ENCODE results near the gene ANKS1A.

ANKS1A gene

DNA sequence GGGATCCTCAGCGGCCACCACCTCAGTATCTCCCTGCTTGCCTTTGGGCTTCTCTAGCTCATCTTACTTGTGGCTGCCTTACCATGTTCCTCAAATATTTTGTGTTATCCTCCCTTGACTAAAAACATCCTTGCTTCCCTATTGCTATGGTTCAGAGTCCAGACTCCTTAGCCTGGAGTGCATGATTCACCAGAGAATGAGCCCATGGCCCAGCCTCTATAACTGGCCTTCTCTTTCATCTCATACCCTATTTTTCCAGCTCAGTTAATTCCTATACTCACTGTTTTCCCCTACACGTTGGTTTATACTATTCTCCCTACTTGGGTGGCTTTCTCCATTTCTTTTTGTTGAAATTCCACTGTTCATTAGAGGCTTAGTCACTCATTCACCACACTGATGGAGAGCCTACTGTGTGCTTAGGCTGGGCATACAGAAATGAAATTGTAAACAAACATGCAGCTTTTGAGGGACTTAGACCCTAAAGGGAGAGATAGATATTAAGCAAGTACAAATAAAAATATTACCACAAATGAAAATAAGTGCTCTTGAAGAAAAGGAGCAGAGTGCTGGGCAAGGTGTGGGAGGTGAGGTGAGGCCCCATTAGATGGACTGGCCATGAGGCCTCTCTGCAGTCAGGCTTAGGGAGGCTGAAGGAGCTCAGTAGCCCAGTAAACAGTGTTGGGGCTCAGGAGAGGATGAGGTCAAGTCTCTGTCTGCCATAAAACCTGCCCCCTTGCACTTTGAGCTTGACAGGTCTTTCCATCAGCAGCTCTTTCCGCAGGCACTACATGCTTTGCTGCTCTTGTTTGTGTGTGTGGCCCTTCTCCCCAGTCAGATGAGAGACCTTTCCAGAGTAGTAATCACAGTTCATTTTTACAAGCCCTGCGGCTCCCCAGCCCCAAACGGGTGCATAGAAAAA is 142.8 kb downstream of the ANKS1A start:
- H3K27ac ChIP-seq, result no peak overlapping the region
- no peak for DNase-seq (ENCODE audit: low read depth, low spot score)

DNA sequence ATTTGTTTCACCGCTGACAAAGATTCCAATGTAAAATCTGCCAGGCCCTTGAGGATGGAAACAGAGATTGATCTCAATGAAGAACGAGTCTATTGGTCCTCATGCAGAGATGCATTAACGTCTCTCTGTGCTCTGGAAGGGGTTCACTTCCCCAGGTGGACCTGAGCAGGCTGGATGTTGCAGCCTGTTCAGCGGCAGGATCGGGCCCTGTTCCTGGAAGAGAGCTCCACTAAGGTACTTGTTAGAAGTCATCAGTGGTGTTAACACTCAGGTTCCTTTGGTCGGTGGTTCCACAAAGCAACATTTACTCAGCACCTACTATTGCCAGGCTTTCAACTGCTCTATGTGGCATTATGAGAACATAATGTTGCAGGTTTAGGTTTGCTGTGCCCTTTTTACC is 144.6 kb downstream of the ANKS1A start:
- DNase-seq (ENCODE audit: low read depth, low spot score), result no peak
- H3K27ac ChIP-seq, result peak overlapping the region; percentile 78

DNA sequence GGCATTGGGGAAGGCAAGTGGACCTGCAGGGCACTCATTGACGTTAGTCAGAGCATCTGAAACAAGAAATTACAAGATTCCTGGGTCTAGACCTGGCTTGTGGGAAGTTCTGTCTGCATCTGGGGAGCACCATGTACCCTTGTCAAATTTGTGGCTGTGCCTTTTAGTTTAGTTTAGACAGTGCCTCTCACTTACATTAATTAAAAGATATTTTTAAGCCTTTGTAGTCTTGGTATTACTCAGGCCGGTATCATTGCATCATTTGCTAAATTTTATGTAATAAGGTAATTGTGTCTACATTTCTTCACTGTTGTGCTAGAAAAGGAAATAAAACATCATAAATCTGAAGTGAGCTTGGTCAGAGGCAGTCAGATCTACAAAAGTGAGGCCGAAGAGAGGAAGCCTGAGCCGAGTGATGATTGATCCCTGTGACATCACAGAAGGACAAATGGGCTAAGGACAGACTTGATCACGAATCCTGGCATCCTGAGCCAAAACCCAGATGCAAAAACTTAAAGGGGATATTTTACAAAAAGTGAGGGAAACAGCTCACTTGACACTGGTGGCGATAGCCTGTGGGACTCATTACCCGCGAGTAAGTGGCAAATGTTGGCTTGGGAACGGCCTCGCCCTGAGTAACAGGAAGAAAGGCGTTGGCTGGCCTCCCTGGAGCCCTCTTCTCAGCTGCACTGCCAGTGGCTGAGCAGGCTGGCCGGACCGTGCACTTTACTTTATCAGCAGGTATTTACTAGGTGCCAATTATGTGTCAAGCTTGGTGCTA is 145.5 kb downstream of the ANKS1A start:
- H3K27ac ChIP-seq, result peak overlapping the region; percentile 78
- no peak for DNase-seq (ENCODE audit: low read depth, low spot score)

DNA sequence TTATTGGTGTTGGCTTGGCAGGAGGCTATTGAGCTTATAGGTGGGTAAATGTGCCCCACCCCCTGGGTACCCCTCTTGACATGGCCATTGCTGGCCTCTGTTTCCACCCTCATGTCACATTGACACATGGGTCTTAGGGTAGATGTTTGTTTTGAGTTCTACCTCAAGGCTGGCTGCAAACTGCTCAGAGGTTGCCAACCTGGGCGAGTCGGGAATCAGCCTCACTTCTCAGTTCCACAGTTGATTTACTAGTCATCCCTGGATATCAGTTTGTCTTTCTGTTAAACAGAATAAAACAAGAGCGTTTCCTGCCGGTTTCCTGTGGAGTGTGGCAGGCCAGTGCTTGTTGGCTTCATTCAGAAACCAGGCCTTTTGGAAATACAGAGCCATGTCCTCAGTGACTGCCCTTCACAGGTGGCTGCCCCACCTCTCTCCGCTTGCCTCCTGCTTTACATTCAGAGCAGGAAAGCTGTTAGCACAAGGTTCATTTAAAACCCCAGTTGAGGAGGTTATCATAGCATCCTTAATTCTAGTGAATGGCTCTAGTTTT is 146.5 kb downstream of the ANKS1A start:
- H3K27ac ChIP-seq, result peak overlapping the region; percentile 78

DNA sequence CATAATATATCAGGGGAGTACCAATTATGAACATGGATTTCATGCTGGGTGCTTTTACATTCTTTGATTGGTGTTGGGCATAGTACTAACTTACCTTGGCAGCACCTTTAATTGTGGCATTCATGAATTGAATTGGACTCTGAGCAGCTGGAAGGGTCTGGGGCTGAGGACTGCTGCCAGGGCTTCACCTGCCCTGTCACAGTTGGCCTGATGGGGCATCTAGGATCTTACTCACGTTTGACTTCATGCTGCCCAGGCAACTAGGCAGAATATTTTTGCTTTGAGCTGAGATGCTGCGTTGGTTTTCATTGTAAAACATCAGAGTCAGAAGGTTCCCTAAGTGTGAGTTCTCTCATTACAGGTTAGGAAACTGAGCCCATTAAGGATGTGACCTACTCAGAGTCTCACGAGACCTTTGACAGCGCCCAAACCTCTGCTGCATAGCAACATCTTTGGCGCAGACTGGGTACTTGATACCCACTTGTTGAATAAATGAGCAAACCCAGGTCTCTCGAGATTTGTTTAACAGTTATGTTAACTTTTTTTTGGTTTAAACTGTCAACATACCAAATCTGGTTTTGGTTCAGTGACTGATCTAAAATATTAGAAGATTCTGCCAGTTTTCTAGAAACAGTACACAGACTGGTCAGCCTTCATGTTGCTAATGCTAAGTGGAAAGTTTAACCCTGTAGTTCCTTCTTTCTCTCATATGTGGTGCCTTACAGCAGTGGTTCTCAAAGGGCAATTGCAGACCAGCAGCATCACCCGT is 147.2 kb downstream of the ANKS1A start:
- DNase-seq (ENCODE audit: low read depth, low spot score), result no peak
- H3K27ac ChIP-seq, result peak overlapping the region; percentile 78

More for the DNA sequence above, 146.5 kb downstream of the ANKS1A start:
- DNase-seq (ENCODE audit: low read depth, low spot score), result no peak

DNA sequence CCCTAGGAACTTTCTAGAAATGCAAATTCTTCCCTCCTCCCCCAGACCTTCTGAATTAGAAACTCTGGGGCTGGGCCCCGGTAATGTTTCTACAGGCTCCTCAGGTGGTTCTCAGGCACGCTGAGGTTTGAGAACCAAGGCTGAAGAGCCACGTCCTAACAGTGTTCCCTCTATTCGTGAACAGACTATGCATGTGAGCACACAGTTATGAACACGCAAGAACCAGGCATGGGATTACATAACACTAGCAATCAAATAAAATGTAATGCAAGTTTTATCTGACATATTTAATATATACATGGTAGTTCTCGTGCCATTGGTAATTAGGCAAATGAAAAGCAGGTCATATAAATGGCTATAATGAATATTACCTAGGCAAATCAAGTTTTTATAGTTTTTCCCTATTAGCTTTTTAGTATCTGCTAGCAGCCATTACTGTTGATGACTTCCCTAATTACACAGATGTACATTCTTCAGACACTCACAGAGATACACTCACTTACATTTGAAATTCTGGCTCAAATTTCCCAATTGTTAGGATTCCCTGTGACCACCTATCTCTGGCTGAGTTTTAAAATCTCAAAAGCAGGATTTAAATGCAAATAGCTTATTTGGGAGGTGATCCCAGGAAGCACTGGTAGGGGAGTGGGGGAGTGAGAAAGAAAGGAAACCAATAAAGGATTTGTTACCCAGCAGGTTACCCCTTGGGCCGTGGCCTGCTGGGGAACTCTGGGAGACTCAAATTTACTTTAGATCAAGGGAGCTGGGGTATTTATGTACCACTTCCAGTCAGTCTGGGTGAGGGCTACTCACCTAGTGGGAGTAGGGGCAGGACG is 148.0 kb downstream of the ANKS1A start:
- DNase-seq (ENCODE audit: low read depth, low spot score), result no peak
- H3K27ac ChIP-seq, result no peak overlapping the region

DNA sequence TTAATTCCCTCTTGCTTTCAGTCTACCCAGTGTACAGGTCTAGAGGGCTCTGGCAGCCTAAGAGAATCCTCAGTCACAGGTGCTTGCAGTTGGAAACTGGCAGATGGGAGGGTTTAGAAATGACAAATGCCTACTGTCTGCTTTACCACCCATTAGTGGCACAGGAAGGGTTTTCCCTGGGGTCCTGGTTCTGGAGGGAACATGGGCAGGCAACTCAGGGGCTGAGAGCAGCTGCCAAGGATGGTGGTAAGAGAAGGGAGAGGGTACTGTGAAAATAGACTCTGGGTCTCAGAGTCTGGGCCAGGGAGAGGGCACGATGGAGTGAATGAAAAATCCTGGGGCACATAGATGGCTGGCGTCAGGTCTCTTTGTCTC is 148.6 kb downstream of the ANKS1A start:
- no peak for DNase-seq (ENCODE audit: low read depth, low spot score)
- H3K27ac ChIP-seq, result no peak overlapping the region

DNA sequence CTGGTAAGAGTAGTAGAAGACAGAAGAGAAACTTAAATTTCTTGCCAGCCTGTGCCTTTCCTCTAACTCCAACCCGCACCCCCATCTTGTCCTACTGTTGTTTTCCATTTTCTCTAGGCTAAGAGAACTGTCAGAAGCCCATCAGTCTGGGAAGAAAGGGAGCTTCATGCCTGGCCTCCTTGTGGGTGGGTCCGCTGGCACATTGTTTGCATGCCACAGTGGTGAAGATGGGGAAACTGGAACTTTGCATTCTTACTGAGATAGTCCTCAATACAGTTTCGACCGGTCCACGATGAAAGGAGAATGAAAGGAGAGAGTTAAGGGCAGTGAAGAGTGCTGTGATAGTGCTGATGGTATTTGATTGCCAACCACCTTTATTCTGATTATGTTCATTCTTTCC is 149.0 kb downstream of the ANKS1A start:
- no peak overlapping the region for H3K27ac ChIP-seq
- DNase-seq (ENCODE audit: low read depth, low spot score), result no peak

DNA sequence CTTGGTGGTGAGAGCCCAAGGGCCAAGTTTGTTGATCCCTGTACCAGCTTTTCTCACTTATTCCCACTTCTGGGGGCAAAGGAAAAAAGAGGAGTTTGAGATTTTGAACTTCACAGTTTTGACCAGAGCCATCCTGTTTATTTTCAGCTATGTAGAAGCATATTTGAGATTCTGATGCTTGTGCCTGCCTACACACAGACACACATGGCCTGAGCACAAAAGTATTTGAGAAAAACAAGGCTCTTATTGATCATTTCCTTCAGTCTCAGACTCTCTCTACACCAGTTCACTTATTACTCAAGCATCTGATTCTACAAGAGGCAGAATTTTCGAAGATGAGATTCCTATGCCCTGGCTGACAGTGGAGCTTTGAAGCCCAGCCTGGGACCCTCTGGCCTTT is 151.3 kb downstream of the ANKS1A start:
- no peak for DNase-seq (ENCODE audit: low read depth, low spot score)
- H3K27ac ChIP-seq, result no peak overlapping the region

DNA sequence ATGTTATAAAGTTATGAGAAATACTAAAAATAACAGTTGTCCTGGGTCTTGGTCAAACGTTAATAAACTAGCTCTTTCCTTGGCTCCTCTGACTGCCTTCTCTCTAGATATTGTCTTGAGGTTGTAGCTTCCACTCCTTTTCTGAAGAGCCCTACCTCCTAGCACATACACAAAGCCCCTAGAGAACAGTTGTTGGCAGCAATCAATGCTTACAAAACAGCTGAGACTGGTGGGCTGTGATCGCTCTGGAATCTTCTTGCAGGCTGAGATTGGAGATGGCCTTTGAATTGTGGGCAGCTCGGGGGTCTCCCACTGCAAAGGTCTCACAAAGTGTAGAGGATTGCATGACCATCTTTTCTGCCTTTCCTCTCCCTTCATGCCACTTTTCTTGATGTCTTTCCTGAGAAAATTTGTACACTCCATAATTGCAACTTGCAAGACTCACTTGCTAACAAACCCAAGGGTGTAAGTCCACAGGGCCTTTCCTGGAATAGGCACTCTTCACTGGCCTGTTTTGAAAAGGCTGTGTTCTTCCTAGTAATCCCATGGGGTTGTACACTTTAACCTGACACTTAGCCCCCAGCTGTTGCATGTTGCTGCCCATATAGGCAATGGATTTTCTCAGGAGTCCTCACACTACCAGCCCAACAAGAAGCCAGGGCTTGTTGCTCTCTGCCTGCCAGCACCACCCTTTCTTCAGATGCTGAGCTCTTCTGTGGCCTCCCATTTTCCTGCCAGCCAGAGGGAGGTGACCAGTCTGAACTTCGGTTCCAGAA is 152.2 kb downstream of the ANKS1A start:
- no peak for DNase-seq (ENCODE audit: low read depth, low spot score)
- H3K27ac ChIP-seq, result no peak overlapping the region

DNA sequence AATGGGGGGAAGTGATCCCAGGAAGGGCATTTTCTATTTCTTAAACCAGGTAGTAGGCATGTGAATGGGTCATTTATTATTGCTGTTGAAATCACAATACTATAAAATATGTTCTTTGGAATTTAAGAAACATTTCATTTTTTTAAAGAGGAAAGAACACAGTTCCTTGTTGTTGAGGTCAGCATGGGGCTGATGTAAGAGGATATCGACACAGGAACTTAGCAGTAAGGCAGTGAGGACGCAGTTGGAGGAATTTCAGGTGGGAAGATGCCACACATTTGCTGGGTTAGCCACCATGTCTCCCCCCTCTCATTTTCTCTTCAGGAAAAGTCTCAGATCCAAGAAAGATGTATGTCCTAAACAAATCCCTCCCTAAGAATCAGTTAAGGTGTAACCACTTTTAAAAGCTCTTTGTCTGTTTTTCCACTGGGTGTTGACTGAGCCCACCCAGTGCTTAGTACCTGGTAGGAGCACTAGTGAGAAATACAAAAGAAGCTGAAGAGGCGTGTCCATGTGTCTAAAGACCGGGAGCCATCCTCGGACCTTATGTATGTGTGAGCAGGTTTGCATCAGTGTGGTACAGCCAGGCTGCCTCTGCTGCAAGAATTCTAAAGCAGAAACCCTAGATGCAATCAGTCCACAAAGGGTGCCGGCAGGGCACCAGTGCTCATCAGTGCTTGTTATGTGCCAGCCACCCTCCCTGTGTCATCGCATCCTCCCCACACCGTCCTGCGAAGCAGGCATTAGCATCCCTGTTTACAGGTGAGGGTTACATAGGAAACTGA is 153.2 kb downstream of the ANKS1A start:
- DNase-seq (ENCODE audit: low read depth, low spot score), result no peak
- no peak overlapping the region for H3K27ac ChIP-seq

DNA sequence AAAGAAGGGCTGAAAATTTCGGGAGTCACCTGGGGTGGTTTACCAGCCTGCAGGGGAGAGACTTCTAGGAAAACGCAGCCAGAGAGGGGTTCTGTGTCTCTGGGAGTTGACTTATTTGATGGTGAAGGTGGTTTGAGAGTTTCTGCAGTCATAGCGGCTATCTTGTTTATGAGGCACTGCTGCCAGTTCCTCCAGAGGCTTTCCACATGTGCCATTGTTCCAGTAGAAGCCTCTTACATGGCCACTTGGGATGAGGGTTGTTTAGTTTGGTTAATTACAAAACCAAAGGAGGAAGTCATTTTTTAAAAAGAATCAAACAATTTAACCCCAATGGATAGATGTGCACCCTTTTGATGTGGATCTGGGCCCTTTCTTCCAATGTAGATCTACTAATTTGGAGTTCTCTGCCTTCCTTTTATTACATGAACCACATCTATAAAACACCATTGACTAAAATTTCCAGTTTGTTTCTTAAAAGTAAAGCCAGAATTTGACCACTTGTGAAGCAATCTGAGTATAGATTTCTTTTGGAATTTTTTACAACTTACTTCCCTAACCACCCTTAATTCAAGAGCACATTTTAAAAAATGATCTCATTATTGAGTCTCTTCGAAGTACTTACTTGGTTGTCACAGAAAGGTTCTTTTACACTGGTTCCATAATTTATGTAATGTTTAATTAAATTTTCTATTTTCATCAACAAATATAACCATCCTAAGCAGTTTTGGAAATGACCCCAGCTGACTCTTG is 154.5 kb downstream of the ANKS1A start:
- DNase-seq (ENCODE audit: low read depth, low spot score), result no peak
- peak overlapping the region; percentile 78 for H3K27ac ChIP-seq

DNA sequence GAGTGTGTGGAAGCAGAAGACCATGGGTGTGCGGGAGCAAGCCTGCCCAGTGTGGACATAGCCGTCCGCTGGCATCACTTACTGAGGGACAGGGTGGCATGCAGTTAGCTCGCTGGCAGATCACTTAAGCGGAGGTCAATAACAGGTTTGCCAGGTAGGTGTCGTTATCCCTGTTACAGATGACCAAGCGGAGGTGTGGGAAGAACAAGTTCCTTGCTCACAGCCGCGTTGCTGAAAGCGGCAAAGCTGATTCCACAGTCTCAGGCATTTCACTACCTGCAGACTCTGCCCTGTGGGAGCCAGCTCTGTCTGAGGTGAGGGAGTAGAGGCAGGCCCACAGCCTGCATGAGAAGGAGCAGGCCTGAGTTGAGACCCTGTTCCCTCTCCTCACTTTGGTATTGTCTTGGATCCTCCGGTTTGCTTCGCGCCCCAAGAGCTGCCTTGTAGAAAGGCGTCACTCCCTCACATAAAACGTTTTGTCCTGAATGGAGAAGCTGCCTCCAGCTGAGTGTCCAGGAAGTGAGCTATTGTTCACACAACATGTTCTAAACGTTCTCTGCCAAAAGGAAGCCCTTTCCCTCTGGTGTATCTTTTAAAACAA is 155.2 kb downstream of the ANKS1A start:
- DNase-seq (ENCODE audit: low read depth, low spot score), result no peak
- peak overlapping the region; percentile 78 for H3K27ac ChIP-seq

DNA sequence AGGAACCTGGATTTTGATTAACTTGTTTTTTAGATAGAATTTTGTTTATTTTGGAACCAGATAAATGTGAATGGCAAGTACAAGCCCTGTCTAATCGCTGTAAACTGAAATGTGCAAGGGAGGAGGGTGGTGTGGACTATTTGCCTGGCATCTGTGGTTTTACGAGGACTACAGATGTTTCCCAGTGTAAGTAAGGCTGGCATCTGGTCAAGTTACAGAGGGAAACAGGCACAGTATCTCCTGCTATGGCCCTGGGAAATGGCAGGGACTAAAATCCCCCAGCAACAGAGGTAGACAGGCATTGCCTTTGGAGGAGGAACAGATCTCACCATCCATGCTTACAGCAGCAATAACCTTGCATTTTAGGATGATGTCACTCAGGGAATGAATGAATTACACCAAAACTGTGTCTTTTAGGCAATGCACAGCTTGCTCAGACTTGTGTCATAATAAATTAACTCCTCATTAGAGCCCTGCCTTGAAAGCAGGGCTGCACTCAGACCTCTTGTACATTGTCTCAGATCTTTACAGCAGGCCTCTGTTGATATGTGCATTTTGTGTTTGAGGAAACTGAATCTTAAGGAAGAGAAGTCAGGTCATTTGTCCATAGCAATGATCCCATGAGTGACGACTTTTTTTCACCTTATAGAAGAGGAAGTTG is 155.8 kb downstream of the ANKS1A start:
- DNase-seq (ENCODE audit: low read depth, low spot score), result no peak
- peak overlapping the region; percentile 78 for H3K27ac ChIP-seq

DNA sequence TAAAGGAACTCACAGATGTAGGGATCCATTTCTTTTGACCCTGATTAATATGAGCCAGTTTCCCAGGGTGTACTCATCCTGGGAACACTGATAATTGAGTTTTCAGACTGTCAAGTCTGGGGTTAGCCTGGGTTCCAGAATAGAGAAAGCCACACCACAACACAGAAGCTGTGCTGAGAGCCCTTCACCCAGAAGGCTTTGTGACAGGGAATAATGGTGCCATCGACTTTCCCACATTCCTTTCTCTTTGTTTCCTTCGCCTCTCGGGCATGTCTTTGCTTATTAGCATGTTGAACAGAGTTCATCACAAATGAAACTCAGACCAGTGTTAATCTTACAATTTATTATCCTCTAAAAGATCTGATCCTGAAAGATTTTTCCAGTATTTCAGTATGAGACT is 157.0 kb downstream of the ANKS1A start:
- DNase-seq (ENCODE audit: low read depth, low spot score), result no peak
- H3K27ac ChIP-seq, result peak overlapping the region; percentile 78

DNA sequence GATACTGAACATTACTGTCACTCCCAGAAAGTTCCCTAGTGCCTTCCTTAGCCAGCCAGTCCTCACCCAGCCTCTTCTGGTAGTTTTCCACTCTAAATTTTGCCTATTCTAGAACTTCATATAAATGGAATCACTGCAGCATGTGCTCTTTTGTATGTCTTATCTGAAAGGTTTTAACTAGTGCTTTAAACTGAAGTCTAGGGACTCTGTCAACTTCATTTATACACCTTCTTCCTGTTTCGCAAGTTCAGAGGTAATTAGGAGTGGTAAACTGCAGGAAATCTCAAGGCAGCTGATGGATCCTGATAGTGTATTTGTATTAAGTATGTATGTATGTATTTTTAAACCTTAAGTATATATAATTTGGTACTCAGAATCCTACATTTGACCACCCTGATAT is 157.8 kb downstream of the ANKS1A start:
- no peak for DNase-seq (ENCODE audit: low read depth, low spot score)
- peak overlapping the region; percentile 10 for H3K27ac ChIP-seq
